Activated CD8-positive, alpha-beta T cell treated with anti-CD3 and anti-CD28 coated beads for 36 hours (primary cell): Measurements from ENCODE around the gene TGIF2. TPM values are rescaled to one million over a fixed set of nuclear protein-coding genes. Genes with fewer than 3 reads are reported as not detected.

Experiments used
- ATAC-seq: fragments of 200-7000 bp; cut with Tn5 transposase; one replicate; pipeline ENCODE4 v1.10.0; 2021; ENCODE audit warnings: mild to moderate bottlenecking, moderate library complexity
- CTCF ChIA-PET: fragments of 350-600 bp; sonication (Branson Sonifier 250); formaldehyde crosslinking; loops from one replicate; lab custom pipeline; 2021; ENCODE audit warnings: antibody characterized with exemption; lab: Charles Lee
- POLR2A ChIA-PET: fragments of 350-600 bp; sonication (Branson Sonifier 250); formaldehyde crosslinking; loops from one replicate; lab custom pipeline; 2021; ENCODE audit warnings: antibody characterized with exemption; lab: Charles Lee
- DNase-seq: peaks from one replicate; pipeline ENCODE4 v3.0.0-alpha.2; 2020
- H3K27ac Mint-ChIP-seq: one replicate; pipeline ENCODE4 v1.8.0; 2021; ENCODE audit warnings: mild to moderate bottlenecking, mixed read lengths
- H3K27me3 Mint-ChIP-seq: one replicate; pipeline ENCODE4 v1.8.0; 2021; ENCODE audit warnings: mixed read lengths
- H3K36me3 Mint-ChIP-seq: one replicate; pipeline ENCODE4 v1.8.0; 2021; ENCODE audit warnings: low read depth, mixed read lengths
- H3K4me1 Mint-ChIP-seq: one replicate; pipeline ENCODE4 v1.8.0; 2021; ENCODE audit warnings: low read depth, mixed read lengths
- H3K4me3 Mint-ChIP-seq: one replicate; pipeline ENCODE4 v1.8.0; 2021; ENCODE audit warnings: mild to moderate bottlenecking, moderate library complexity, mixed read lengths
- H3K9me3 Mint-ChIP-seq: one replicate; pipeline ENCODE4 v1.8.0; 2021; ENCODE audit warnings: mixed read lengths
- intact Hi-C: fragments of 100-400 bp; cut with micrococcal nuclease; formaldehyde crosslinking; loops from one replicate; pipeline ENCODE4 v1.10.0; 2022
- total RNA-seq, 2 experiments: library from RNA; stranded (reverse); gene quantifications; one replicate each; pipeline ENCODE4 v1.2.3, GENCODE V29; 2021
- TF ChIP-seq, protein P1 (sequence below): fragments of 200-600 bp; IDR thresholded peaks from one replicate; pipeline ENCODE4 v1.8.0; 2022; ENCODE audit warnings: antibody characterized with exemption, mild to moderate bottlenecking

The TGIF2 gene
- total RNA-seq, 2 experiments from 2014 or later, result 55.3 to 56.8 TPM

DNA sequence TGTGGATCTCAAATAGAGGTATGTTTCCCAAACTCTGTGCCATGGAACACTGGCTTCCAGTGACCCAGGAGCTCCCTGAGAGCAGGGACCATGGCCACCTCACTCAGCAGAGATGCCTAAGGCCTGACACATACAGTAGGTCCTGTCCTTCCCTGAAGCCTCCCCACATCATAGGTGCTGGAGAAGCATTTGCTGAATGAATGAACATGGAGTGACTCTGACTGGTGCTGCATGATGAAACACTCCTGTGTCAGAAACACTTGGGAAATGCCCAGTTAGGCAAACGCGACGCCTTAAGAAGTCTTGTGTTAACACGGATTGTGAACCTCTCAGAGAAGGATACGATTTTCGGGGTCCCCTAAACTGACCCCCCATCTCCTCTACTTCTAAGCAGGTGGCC, 58.2 kb downstream of the TGIF2 start:
- TF ChIP-seq, protein P1, sequence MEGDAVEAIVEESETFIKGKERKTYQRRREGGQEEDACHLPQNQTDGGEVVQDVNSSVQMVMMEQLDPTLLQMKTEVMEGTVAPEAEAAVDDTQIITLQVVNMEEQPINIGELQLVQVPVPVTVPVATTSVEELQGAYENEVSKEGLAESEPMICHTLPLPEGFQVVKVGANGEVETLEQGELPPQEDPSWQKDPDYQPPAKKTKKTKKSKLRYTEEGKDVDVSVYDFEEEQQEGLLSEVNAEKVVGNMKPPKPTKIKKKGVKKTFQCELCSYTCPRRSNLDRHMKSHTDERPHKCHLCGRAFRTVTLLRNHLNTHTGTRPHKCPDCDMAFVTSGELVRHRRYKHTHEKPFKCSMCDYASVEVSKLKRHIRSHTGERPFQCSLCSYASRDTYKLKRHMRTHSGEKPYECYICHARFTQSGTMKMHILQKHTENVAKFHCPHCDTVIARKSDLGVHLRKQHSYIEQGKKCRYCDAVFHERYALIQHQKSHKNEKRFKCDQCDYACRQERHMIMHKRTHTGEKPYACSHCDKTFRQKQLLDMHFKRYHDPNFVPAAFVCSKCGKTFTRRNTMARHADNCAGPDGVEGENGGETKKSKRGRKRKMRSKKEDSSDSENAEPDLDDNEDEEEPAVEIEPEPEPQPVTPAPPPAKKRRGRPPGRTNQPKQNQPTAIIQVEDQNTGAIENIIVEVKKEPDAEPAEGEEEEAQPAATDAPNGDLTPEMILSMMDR, result no peak
- intact Hi-C loops, result no loop called here
- no peak for ATAC-seq
- H3K4me3 Mint-ChIP-seq, result no peak overlapping the region
- peak overlapping the region; percentile 32 for H3K27ac Mint-ChIP-seq
- H3K9me3 Mint-ChIP-seq, result no peaks in the 10 kb centered on the region
- H3K4me1 Mint-ChIP-seq, result peaks cover 50% of the 10 kb centered on the region
- CTCF ChIA-PET, result interaction anchor here (2.7 kb wide), 1 partner anchor 123 kb away, joined by 5 read pairs; no protein-coding TSS in a partner anchor
- POLR2A ChIA-PET, result interaction anchor here (1.5 to 2.8 kb wide), 3 partner anchors 10 to 15 kb away, joined by 3 to 18 read pairs (median 11); partner anchors contain the start of gene SLA2
- H3K36me3 Mint-ChIP-seq, result peaks cover 49% of the 10 kb centered on the region
- no peaks in the 10 kb centered on the region for H3K27me3 Mint-ChIP-seq
- no peak for DNase-seq

DNA sequence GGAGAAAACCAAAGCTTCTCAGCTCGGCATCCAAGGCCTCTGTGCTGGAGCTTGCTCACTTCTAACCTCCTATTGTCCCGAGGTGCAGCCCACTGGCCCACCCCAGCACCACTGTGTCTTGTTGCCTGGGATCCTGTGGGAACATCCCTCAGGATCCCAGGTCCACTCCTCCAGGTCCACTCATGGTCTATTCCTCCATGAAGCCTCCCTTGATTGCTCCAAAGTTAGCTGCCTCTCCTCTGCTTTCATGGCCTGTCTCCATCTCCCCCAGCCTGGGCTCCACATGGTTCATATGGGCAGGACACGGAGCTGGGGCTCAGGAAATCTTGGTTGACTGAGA, 58.7 kb downstream of the TGIF2 start:
- TF ChIP-seq, protein P1, result no peak
- Mint-ChIP-seq H3K36me3 (peaks cover 47% of the 10 kb centered on the region), H3K4me1 (peaks cover 50% of the 10 kb centered on the region), H3K27ac (peak overlapping the region; percentile 32), H3K27me3 (no peaks in the 10 kb centered on the region), H3K9me3 (no peaks in the 10 kb centered on the region), H3K4me3 (no peak overlapping the region)
- DNase-seq, result no peak
- ChIA-PET CTCF (interaction anchor here (0.9 to 1.0 kb wide), 2 partner anchors 13 to 97 kb away, joined by 3 read pairs; no protein-coding TSS in a partner anchor), POLR2A (interaction anchor here (0.9 to 3.6 kb wide), 5 partner anchors 8 to 27 kb away, joined by 3 to 18 read pairs (median 4); partner anchors contain the start of genes RAB5IF and SLA2)
- ATAC-seq, result no peak
- intact Hi-C loops, result no loop called here

DNA sequence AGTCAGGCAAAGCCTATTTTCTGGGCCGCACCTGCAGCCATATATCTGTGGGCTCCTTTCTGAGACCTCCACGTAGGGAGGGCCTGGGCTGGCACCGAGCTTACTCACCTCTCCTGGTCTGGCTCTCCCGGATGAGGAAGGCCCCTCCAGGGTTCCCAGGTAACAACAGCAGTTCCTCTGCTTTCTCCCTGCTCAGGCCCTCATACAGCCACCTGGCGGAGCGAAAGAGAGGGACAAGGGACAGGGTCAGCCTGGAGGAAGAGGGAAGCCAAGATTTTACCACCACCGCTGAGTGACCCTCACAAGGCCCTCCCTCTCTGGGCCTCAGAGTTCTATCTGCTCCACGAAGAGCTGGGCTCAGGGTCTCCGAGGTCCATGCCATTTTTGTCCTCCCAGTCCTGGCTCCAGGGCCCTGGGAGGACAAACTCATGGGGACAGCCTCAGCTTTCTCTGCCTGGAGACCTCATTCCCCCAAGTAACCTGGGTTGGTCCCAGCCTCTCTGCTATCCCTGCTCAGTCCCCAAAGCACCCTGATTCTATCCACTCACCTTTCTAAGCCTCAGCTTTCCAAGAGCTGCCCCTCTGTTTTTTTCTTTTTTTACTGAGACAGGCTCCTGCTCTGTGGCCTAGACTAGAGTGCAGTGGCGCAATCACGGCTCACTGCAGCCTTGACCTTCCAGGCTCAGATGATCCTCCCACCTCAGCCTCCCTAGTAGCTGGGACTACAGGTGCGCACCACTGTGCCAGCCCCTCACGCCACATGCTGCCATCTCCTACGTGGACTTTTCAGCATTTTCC, 59.3 kb downstream of the TGIF2 start:
- ChIA-PET CTCF (interaction anchor here (0.9 to 1.0 kb wide), 2 partner anchors 13 to 97 kb away, joined by 3 read pairs; no protein-coding TSS in a partner anchor), POLR2A (interaction anchor here (0.8 to 3.6 kb wide), 6 partner anchors 8 to 27 kb away, joined by 3 to 18 read pairs (median 4); partner anchors contain the start of genes RAB5IF and SLA2)
- Mint-ChIP-seq H3K4me1 (peaks cover 50% of the 10 kb centered on the region), H3K27ac (peak overlapping the region; percentile 32), H3K27me3 (no peaks in the 10 kb centered on the region), H3K9me3 (no peaks in the 10 kb centered on the region), H3K4me3 (no peak overlapping the region), H3K36me3 (peaks cover 45% of the 10 kb centered on the region)
- DNase-seq, result no peak
- no peak for ATAC-seq
- intact Hi-C loops, result no loop called here
- TF ChIP-seq, protein P1, result no peak

DNA sequence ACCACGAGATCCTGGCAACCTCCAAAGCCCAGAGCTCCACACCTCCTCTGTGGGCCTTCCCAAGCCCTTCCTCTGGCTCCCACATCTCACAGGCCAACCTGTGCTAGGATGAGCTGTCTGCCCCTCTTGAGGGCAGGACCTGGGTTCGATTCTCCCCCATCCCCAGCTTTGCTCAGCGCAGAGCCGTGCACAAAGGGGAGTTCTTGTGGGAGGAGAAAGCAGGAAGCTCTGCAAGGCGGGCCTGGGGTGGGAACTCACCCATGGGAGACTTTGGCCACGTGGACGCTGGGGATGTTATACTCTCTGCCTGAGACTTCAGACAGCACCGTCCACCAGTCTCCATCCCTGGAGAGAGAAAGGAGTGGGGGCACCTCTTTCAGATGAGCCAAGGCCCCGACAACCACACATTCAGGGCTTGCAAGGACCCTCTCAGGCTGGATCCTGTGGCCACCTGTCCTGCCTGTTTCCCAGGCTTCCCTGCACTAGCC, 59.9 kb downstream of the TGIF2 start:
- H3K9me3 Mint-ChIP-seq, result no peaks in the 10 kb centered on the region
- intact Hi-C loops, result no loop called here
- TF ChIP-seq, protein P1, result no peak
- ATAC-seq (no peak), DNase-seq (no peak)
- peak overlapping the region; percentile 30 for H3K27ac Mint-ChIP-seq
- CTCF ChIA-PET, result interaction anchor here (0.9 kb wide), 1 partner anchor 96 kb away, joined by 3 read pairs; no protein-coding TSS in a partner anchor
- no peaks in the 10 kb centered on the region for H3K27me3 Mint-ChIP-seq
- H3K4me1 Mint-ChIP-seq, result peaks cover 44% of the 10 kb centered on the region
- POLR2A ChIA-PET, result interaction anchor here (0.8 to 3.6 kb wide), 6 partner anchors 7 to 28 kb away, joined by 3 to 18 read pairs (median 4); partner anchors contain the start of genes RAB5IF and SLA2
- peaks cover 42% of the 10 kb centered on the region for H3K36me3 Mint-ChIP-seq
- no peak overlapping the region for H3K4me3 Mint-ChIP-seq
